CD1c-positive myeloid dendritic cell (primary cell): ENCODE measurements around the gene GJB2.

Experiments
- DNase-seq: peaks from one replicate; pipeline ENCODE4 v3.0.0-alpha.2; 2016; ENCODE audit errors: extremely low spot score

The GJB2 gene

GRCh38 chr13:20141238-20142022 is 51.3 kb downstream of the GJB2 start:
- DNase-seq: no peak

GRCh38 chr13:20140487-20140886 is 52.3 kb downstream of the GJB2 start:
- no peak for DNase-seq

- no peak for DNase-seq
Measured at GRCh38 chr13:20137875-20138274, 54.9 kb downstream of the GJB2 start.
